GM12878 (cell line): ENCODE results near the gene GPR141.

Experiments
- EZH2 ChIP-seq: IDR thresholded peaks from 2 replicates; pipeline ENCODE4 v1.6.1; 2012; ENCODE audit warnings: low read depth, mild to moderate bottlenecking, control low read depth, inconsistent platforms, low read length, borderline replicate concordance; ENCODE audit not compliant: control insufficient read depth
- SIN3A ChIP-seq: IDR thresholded peaks from 2 replicates; pipeline ENCODE4 v1.6.1; 2012; ENCODE audit warnings: low read depth, low read length, improper control_type of control experiment

DNA sequence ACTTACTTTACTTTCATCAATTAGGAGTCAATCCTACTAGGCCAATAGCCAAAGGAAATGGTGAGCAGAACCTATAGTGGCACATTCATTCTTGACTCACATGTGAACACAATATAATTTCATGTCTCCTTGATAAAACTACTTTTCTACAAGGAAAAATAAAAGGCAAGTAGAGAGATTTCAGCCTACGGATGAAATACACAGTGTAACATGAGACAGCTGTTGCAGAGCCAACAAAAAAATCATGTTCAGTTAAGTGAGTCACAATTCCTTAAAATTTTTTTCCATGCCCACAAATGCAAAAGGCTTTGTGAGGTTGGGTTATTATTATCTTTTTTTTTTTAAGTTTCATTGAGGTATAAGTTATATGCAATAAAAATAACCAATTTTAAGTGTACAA lies 54.8 kb downstream of the GPR141 start:
- TF ChIP-seq SIN3A (no peak), EZH2 (no peak)
